Tibial nerve (tissue), 4 donors: ENCODE measurements around the gene TRPV6.

Experiments
- CTCF ChIP-seq, 5 experiments: fragments of 200-600 bp in 3 of 5; fragments of 450-650 bp in 2 of 5; sonication (generic) in 3 of 5; IDR thresholded peaks; one replicate each; pipeline ENCODE4 v1.5.1; 2016 to 2019; ENCODE audit warnings: antibody characterized with exemption in 5 of 5, mild to moderate bottlenecking in 3 of 5, moderate library complexity in 2 of 5
- EP300 ChIP-seq, 2 donors: sonication (generic); formaldehyde crosslinking; IDR thresholded peaks; one replicate each; pipeline ENCODE4 v1.6.1; 2017; ENCODE audit warnings: antibody characterized with exemption in 2 of 2, mild to moderate bottlenecking in 1 of 2
- POLR2A ChIP-seq, 2 donors: fragments of 450-650 bp; IDR thresholded peaks; one replicate each; pipeline ENCODE4 v1.6.1; 2017; ENCODE audit warnings: antibody characterized with exemption in 2 of 2, mild to moderate bottlenecking in 2 of 2, moderate library complexity in 2 of 2

- TF ChIP-seq POLR2A (IDR thresholded peaks at IDR 0.05) = no peak
- no peak for TF ChIP-seq CTCF (IDR thresholded peaks at IDR 0.05)
- TF ChIP-seq EP300 (IDR thresholded peaks at IDR 0.05) = no peak
These were observed 9.1 kb downstream of the TRPV6 start for GRCh38 chr7:142876236-142876960.
